ENCODE data around the gene CFAP299. TPM values are rescaled to one million over a fixed set of nuclear protein-coding genes. Genes with fewer than 3 reads are reported as not detected.

Gene CFAP299
- total RNA-seq, 1 donor from 2014 or later, result not detected

DNA sequence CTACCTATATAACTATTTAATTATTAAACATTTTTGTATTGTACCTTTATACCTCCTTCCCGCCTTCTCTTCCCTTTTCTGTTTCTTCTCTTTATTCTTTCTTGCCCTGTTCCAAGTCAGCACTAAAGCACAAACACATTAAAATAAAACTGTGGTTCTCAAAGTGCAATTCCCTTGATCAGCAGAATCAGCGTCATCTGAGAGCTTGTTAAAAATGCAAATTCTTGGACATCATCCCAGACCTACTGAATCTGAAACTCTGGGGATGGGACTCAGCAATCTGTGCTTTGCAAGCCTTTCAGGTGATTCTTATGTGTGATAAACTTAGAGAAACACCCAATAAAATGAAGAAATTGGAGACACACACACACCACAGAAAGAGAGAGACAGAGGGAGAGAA, 516.5 kb downstream of the CFAP299 start:
- Histone ChIP-seq H4K20me1 (ENCODE audit: insufficient read depth, low read length) (no peaks in the 10 kb centered on the region), H3K4me1 (ENCODE audit: insufficient read depth, low read length) (no peaks in the 10 kb centered on the region), H3K4me3 (ENCODE audit: insufficient read depth, low read depth, low read length) (no peak overlapping the region), H3K27me3 (ENCODE audit: insufficient read depth, low read length) (no peaks in the 10 kb centered on the region), H3K36me3 (ENCODE audit: insufficient read depth, low read length) (no peaks in the 10 kb centered on the region), H3K9ac (ENCODE audit: low read length) (no peak overlapping the region), H2AFZ (ENCODE audit: low read depth, low read length) (no peak overlapping the region), H3K4me2 (ENCODE audit: low read length) (no peak overlapping the region), H3K79me2 (ENCODE audit: insufficient read depth, low read length) (no peaks in the 10 kb centered on the region), H3K9me3 (ENCODE audit: insufficient read depth, low read depth, low read length) (no peaks in the 10 kb centered on the region), H3K27ac (ENCODE audit: low read depth, low read length) (no peak overlapping the region)
- FAIRE-seq, result no peak
- no peak for TF ChIP-seq EZH2 (IDR thresholded peaks at IDR 0.05; ENCODE audit: insufficient read depth, low read length)
- TF ChIP-seq, protein P1, sequence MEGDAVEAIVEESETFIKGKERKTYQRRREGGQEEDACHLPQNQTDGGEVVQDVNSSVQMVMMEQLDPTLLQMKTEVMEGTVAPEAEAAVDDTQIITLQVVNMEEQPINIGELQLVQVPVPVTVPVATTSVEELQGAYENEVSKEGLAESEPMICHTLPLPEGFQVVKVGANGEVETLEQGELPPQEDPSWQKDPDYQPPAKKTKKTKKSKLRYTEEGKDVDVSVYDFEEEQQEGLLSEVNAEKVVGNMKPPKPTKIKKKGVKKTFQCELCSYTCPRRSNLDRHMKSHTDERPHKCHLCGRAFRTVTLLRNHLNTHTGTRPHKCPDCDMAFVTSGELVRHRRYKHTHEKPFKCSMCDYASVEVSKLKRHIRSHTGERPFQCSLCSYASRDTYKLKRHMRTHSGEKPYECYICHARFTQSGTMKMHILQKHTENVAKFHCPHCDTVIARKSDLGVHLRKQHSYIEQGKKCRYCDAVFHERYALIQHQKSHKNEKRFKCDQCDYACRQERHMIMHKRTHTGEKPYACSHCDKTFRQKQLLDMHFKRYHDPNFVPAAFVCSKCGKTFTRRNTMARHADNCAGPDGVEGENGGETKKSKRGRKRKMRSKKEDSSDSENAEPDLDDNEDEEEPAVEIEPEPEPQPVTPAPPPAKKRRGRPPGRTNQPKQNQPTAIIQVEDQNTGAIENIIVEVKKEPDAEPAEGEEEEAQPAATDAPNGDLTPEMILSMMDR (IDR thresholded peaks at IDR 0.05; ENCODE audit: insufficient read depth, low read depth, low read length), result no peak
- Mint-ChIP-seq H3K27ac (ENCODE audit: unreplicated experiment) (no peak overlapping the region), H3K4me3 (ENCODE audit: unreplicated experiment) (no peak overlapping the region), H3K36me3 (ENCODE audit: low read depth, unreplicated experiment) (no peaks in the 10 kb centered on the region), H3K27me3 (ENCODE audit: low read depth, unreplicated experiment) (no peaks in the 10 kb centered on the region), H3K9me3 (ENCODE audit: unreplicated experiment) (no peaks in the 10 kb centered on the region), H3K4me1 (ENCODE audit: low read depth, unreplicated experiment) (peaks cover 2% of the 10 kb centered on the region)
- no peak for DNase-seq (ENCODE audit: low read depth)

DNA sequence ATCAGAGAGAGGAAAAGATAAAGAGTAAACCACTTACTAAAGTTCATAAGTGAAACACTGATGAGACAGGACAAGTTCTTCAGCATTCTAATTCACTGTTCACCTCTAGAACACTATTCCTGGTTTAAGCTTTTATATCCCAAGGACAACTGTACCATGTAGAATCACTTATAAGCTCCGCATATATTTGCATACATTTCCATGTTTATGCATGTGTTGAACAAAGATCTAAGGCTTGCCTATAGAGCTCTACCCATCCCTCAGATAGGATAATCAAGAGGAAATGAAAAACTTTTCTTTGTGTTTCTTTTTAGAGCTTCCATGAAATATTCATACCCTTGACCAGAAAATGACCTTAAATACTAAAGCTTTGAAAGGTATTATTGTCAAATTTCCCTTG, 538.0 kb downstream of the CFAP299 start:
- H3K9me3 Mint-ChIP-seq (ENCODE audit: unreplicated experiment), result no peaks in the 10 kb centered on the region

DNA sequence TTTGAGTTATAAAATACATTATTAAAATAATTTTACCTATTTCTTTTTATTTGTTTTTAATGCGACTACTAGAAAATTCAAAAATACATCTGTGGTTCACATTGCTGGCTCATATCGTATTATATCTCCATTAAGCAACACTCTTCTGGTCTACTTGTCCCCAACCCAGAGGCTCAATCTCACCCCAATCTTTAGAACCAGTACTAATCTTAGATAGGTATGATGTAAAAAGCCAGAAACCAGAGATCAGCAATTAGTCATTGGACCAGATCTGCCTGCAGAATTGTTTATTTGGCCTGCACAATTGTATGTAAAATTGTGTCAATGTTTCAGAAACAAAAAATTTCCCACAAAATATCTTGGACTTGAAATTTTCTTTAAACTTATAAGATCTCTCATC, 539.4 kb downstream of the CFAP299 start:
- H3K36me3 Mint-ChIP-seq (ENCODE audit: low read depth, unreplicated experiment), result no peaks in the 10 kb centered on the region
- FAIRE-seq, result no peak

More for the DNA sequence above, 538.0 kb downstream of the CFAP299 start:
- Histone ChIP-seq H3K79me2 (ENCODE audit: insufficient read depth, low read length) (no peaks in the 10 kb centered on the region), H3K27ac (ENCODE audit: low read depth, low read length) (no peak overlapping the region), H3K36me3 (ENCODE audit: insufficient read depth, low read length) (no peaks in the 10 kb centered on the region), H3K9me3 (ENCODE audit: insufficient read depth, low read depth, low read length) (no peaks in the 10 kb centered on the region), H3K27me3 (ENCODE audit: insufficient read depth, low read length) (no peaks in the 10 kb centered on the region), H3K4me3 (ENCODE audit: insufficient read depth, low read depth, low read length) (no peak overlapping the region), H3K4me2 (ENCODE audit: low read length) (no peak overlapping the region), H2AFZ (ENCODE audit: low read depth, low read length) (no peak overlapping the region), H3K9ac (ENCODE audit: low read length) (no peak overlapping the region), H4K20me1 (ENCODE audit: insufficient read depth, low read length) (no peaks in the 10 kb centered on the region), H3K4me1 (ENCODE audit: insufficient read depth, low read length) (no peaks in the 10 kb centered on the region)
- Mint-ChIP-seq H3K27me3 (ENCODE audit: low read depth, unreplicated experiment) (no peaks in the 10 kb centered on the region), H3K4me3 (ENCODE audit: unreplicated experiment) (no peak overlapping the region), H3K36me3 (ENCODE audit: low read depth, unreplicated experiment) (no peaks in the 10 kb centered on the region), H3K27ac (ENCODE audit: unreplicated experiment) (no peak overlapping the region), H3K4me1 (ENCODE audit: low read depth, unreplicated experiment) (no peaks in the 10 kb centered on the region)
- FAIRE-seq (peak; percentile 39), DNase-seq (ENCODE audit: low read depth) (no peak)
- TF ChIP-seq, protein P1 (IDR thresholded peaks at IDR 0.05; ENCODE audit: insufficient read depth, low read depth, low read length), result no peak
- no peak for TF ChIP-seq EZH2 (IDR thresholded peaks at IDR 0.05; ENCODE audit: insufficient read depth, low read length)

More for the DNA sequence above, 539.4 kb downstream of the CFAP299 start:
- Mint-ChIP-seq H3K27ac (ENCODE audit: unreplicated experiment) (no peak overlapping the region), H3K4me3 (ENCODE audit: unreplicated experiment) (no peak overlapping the region), H3K27me3 (ENCODE audit: low read depth, unreplicated experiment) (no peaks in the 10 kb centered on the region), H3K9me3 (ENCODE audit: unreplicated experiment) (no peaks in the 10 kb centered on the region), H3K4me1 (ENCODE audit: low read depth, unreplicated experiment) (no peaks in the 10 kb centered on the region)
- Histone ChIP-seq H3K9ac (ENCODE audit: low read length) (no peak overlapping the region), H3K27ac (ENCODE audit: low read depth, low read length) (no peak overlapping the region), H3K4me1 (ENCODE audit: insufficient read depth, low read length) (no peaks in the 10 kb centered on the region), H3K27me3 (ENCODE audit: insufficient read depth, low read length) (no peaks in the 10 kb centered on the region), H3K9me3 (ENCODE audit: insufficient read depth, low read depth, low read length) (no peaks in the 10 kb centered on the region), H3K36me3 (ENCODE audit: insufficient read depth, low read length) (no peaks in the 10 kb centered on the region), H3K79me2 (ENCODE audit: insufficient read depth, low read length) (no peaks in the 10 kb centered on the region), H3K4me3 (ENCODE audit: insufficient read depth, low read depth, low read length) (no peak overlapping the region), H4K20me1 (ENCODE audit: insufficient read depth, low read length) (no peaks in the 10 kb centered on the region), H2AFZ (ENCODE audit: low read depth, low read length) (no peak overlapping the region), H3K4me2 (ENCODE audit: low read length) (no peak overlapping the region)
- TF ChIP-seq, protein P1 (IDR thresholded peaks at IDR 0.05; ENCODE audit: insufficient read depth, low read depth, low read length), result no peak
- no peak for TF ChIP-seq EZH2 (IDR thresholded peaks at IDR 0.05; ENCODE audit: insufficient read depth, low read length)
- no peak for DNase-seq (ENCODE audit: low read depth)
